MV-4-11 (cell line): Measurements from ENCODE around the gene TUBB1.

Experiments
- DNase-seq: peaks from one replicate; lab custom pipeline; 2025; lab: John Stamatoyannopoulos, UW

TUBB1 gene

GRCh38 chr20:59042796-59043631, 23.8 kb downstream of the TUBB1 start:
- DNase-seq = peak; percentile 80

GRCh38 chr20:59043698-59044097, 24.5 kb downstream of the TUBB1 start:
- no peak for DNase-seq

- DNase-seq = no peak
These were observed 25.1 kb downstream of the TUBB1 start for GRCh38 chr20:59044295-59044694.

GRCh38 chr20:59044796-59045195, 25.6 kb downstream of the TUBB1 start:
- no peak for DNase-seq

GRCh38 chr20:59046862-59047261, 27.6 kb downstream of the TUBB1 start:
- no peak for DNase-seq

GRCh38 chr20:59047938-59048680, 28.9 kb downstream of the TUBB1 start:
- DNase-seq = no peak

- no peak for DNase-seq
These were observed 29.4 kb downstream of the TUBB1 start for GRCh38 chr20:59048681-59049030.

- DNase-seq = no peak
These were observed 31.2 kb downstream of the TUBB1 start for GRCh38 chr20:59050437-59050836.

- no peak for DNase-seq
These were observed 32.5 kb downstream of the TUBB1 start for GRCh38 chr20:59051666-59052185.

GRCh38 chr20:59055302-59055701, 36.1 kb downstream of the TUBB1 start:
- DNase-seq = peak; percentile 10

GRCh38 chr20:59062081-59062480, 42.9 kb downstream of the TUBB1 start:
- DNase-seq = no peak

GRCh38 chr20:59063358-59064213, 44.4 kb downstream of the TUBB1 start:
- no peak for DNase-seq

- DNase-seq = no peak
These were observed 45.0 kb downstream of the TUBB1 start for GRCh38 chr20:59064214-59064722.

GRCh38 chr20:59068534-59068933, 49.3 kb downstream of the TUBB1 start:
- DNase-seq = no peak

- peak; percentile 16 for DNase-seq
These were observed 49.8 kb downstream of the TUBB1 start for GRCh38 chr20:59069026-59069425.

GRCh38 chr20:59071216-59071615, 52.0 kb downstream of the TUBB1 start:
- peak; percentile 60 for DNase-seq

- DNase-seq = no peak
These were observed 54.4 kb downstream of the TUBB1 start for GRCh38 chr20:59073582-59073981.

- no peak for DNase-seq
These were observed 55.2 kb downstream of the TUBB1 start for GRCh38 chr20:59074456-59074855.

- DNase-seq = no peak
These were observed 56.8 kb downstream of the TUBB1 start for GRCh38 chr20:59075934-59076508.
